Adrenal gland (tissue), 12 donors: ENCODE measurements around the gene PROM1. TPM values are rescaled to one million over a fixed set of nuclear protein-coding genes. Genes with fewer than 3 reads are reported as not detected.

ENCODE experiments used
- DNase-seq, 7 donors: peaks; one replicate each; pipeline ENCODE4 v3.0.0-alpha.2; 2019 to 2020
- H3K27ac ChIP-seq, 5 donors: fragments of 200-600 bp; sonication (generic) in 4 of 5; 1 replicate in 3 of 5; 2 replicates in 2 of 5; pipeline versions ENCODE4 v1.5.1 to v1.8.0; 2016 to 2020; ENCODE audit warnings: mild to moderate bottlenecking in 1 of 5
- H3K27me3 ChIP-seq: fragments of 200-600 bp; 2 replicates; pipeline ENCODE4 v1.8.0; 2021
- H3K36me3 ChIP-seq, 2 donors: fragments of 200-600 bp; replicated peaks in 1 of 2; 1 replicate in 1 of 2; 2 replicates in 1 of 2; pipeline versions ENCODE4 v1.5.1 to v1.8.0; 2018 to 2022
- H3K4me1 ChIP-seq, 2 donors: fragments of 200-600 bp; replicated peaks in 1 of 2; 1 replicate in 1 of 2; 2 replicates in 1 of 2; pipeline versions ENCODE4 v1.5.1 to v1.8.0; 2018 to 2021
- H3K4me3 ChIP-seq, 4 donors: fragments of 200-600 bp; sonication (generic) in 3 of 4; one replicate each; pipeline ENCODE4 v1.5.1; 2016 to 2018
- H3K9me3 ChIP-seq, 3 donors: fragments of 200-600 bp; sonication (generic) in 1 of 3; replicated peaks in 1 of 3; 1 replicate in 2 of 3; 2 replicates in 1 of 3; pipeline versions ENCODE4 v1.5.1 to v1.8.0; 2016 to 2021
- CTCF ChIP-seq, 6 experiments: fragments of 450-650 bp in 4 of 6; fragments of 200-600 bp in 2 of 6; sonication (generic) in 1 of 6; IDR thresholded peaks; 1 replicate in 5 of 6; 2 replicates in 1 of 6; pipeline versions ENCODE4 v1.5.1 to v1.8.0; 2016 to 2021; ENCODE audit warnings: antibody characterized with exemption in 6 of 6, mild to moderate bottlenecking in 2 of 6, moderate library complexity in 1 of 6
- POLR2A ChIP-seq, 2 donors: fragments of 450-650 bp; IDR thresholded peaks; one replicate each; pipeline ENCODE4 v1.6.1; 2017; ENCODE audit warnings: antibody characterized with exemption in 2 of 2, mild to moderate bottlenecking in 2 of 2, moderate library complexity in 1 of 2
- WGBS, 4 donors: extraction: QIAGEN DNeasy Blood & Tissue Kit in 2 of 4; methylation state at CpG; one replicate each; pipeline versions ENCODE4 v1.1.5 to v1.1.7; 2013 to 2017; 5-methylcytosine and 5-hydroxymethylcytosine counted together
- intact Hi-C, 2 donors: fragments of 100-400 bp; cut with DNase I; formaldehyde crosslinking; loops; one replicate each; pipeline versions ENCODE4 v1.14.1 to v1.15.0; 2022 to 2023
- polyA plus RNA-seq, 3 donors: library from polyadenylated mRNA; stranded (reverse); fragments of 200-250 nt in 2 of 3; fragments of 350-450 nt in 1 of 3; fragmentation: Illumina TruSeq in 1 of 3; extraction: RNeasy Lipid Tissue Mini Kit (QIAGEN cat#74804) in 1 of 3; gene quantifications; one replicate each; pipeline ENCODE4 v1.2.3, GENCODE V29; 2013 to 2014
- total RNA-seq, 9 donors: library from RNA; depleted of rRNA in 4 of 9; stranded (reverse); fragments of >200 nt in 4 of 9; fragments of 120-200 nt in 1 of 9; fragmentation: NEBNext Ultra II Directional in 1 of 9; extraction: Animal tissue kit (Norgen Biotek cat#: 25700) in 1 of 9; gene quantifications; one replicate each; pipeline versions ENCODE4 v1.1.0 to v1.2.4, GENCODE V29; 2013 to 2023
- donor health status: healthy with polysubstance abuse.
- donor health status: Bipolar disorder and iron deficiency.
- donor health status: DM: yes; HTN: yes; CAD: no.
- donor health status: DM: no; HTN: no; CAD: no.
- donor health status: DM: no; HTN: no; CAD: no.
- donor health status: DM: yes; HTN: yes; CAD: no.

PROM1 gene
- total and polyA plus RNA-seq, 12 donors, result 0.14 to 1.6 (median 0.39) TPM; not detected in 4

- Histone ChIP-seq H3K36me3 (no peaks in the 10 kb centered on the region), H3K27me3 (no peaks in the 10 kb centered on the region), H3K27ac (no peak overlapping the region), H3K4me1 (no peaks in the 10 kb centered on the region), H3K4me3 (no peak overlapping the region), H3K9me3 (no peaks in the 10 kb centered on the region)
- 86 to 90% (median 87%) methylated on average over 4 of the region's 4 CpGs for WGBS, 4 donors
- no peak for DNase-seq
- intact Hi-C loops, result loop anchor here in 1 of 2 donors (10.0 kb wide), 1 partner anchor 127 kb away; no protein-coding TSS in a partner anchor
- TF ChIP-seq CTCF (IDR thresholded peaks at IDR 0.05), result no peak
- no peak for TF ChIP-seq POLR2A (IDR thresholded peaks at IDR 0.05)
Measured at GRCh38 chr4:16037901-16038300, 45.9 kb downstream of the PROM1 start.

- Histone ChIP-seq H3K27ac (no peak overlapping the region), H3K4me3 (no peak overlapping the region), H3K36me3 (no peaks in the 10 kb centered on the region), H3K9me3 (no peaks in the 10 kb centered on the region), H3K4me1 (no peaks in the 10 kb centered on the region), H3K27me3 (no peaks in the 10 kb centered on the region)
- no peak for DNase-seq
- no peak for TF ChIP-seq CTCF (IDR thresholded peaks at IDR 0.05)
- TF ChIP-seq POLR2A (IDR thresholded peaks at IDR 0.05), result no peak
- intact Hi-C loops, result loop anchor here in 1 of 2 donors (10.0 kb wide), 1 partner anchor 129 kb away; no protein-coding TSS in a partner anchor
- WGBS, 4 donors, result 85 to 91% (median 88%) methylated on average over 6 of the region's 6 CpGs
Measured at GRCh38 chr4:16035843-16036242, 48.0 kb downstream of the PROM1 start.

- WGBS, 4 donors, result 47 to 70% (median 60%) methylated on average over 10 of the region's 10 CpGs
- no peaks in the 10 kb centered on the region for H3K9me3 ChIP-seq
- no peaks in the 10 kb centered on the region for H3K36me3 ChIP-seq
- H3K27ac ChIP-seq, result no peak overlapping the region
- no peaks in the 10 kb centered on the region for H3K4me1 ChIP-seq
- intact Hi-C loops, result loop anchor here in 1 of 2 donors (10.0 kb wide), 1 partner anchor 131 kb away; no protein-coding TSS in a partner anchor
- TF ChIP-seq CTCF (IDR thresholded peaks at IDR 0.05), result no peak
- no peak for TF ChIP-seq POLR2A (IDR thresholded peaks at IDR 0.05)
- no peaks in the 10 kb centered on the region for H3K27me3 ChIP-seq
- no peak overlapping the region for H3K4me3 ChIP-seq
- DNase-seq, result no peak
Measured at GRCh38 chr4:16034010-16034748, 49.6 kb downstream of the PROM1 start.

- H3K27me3 ChIP-seq, result no peaks in the 10 kb centered on the region
Measured at GRCh38 chr4:16032396-16032770, 51.4 kb downstream of the PROM1 start.

More at GRCh38 chr4:16032396-16032770, 51.4 kb downstream of the PROM1 start:
- H3K9me3 ChIP-seq, result no peaks in the 10 kb centered on the region
- H3K4me1 ChIP-seq, result no peaks in the 10 kb centered on the region
- WGBS, 4 donors, result 67 to 78% (median 73%) methylated on average over 7 of the region's 7 CpGs
- DNase-seq, result no peak
- no peaks in the 10 kb centered on the region for H3K36me3 ChIP-seq
- TF ChIP-seq POLR2A (IDR thresholded peaks at IDR 0.05), result no peak
- TF ChIP-seq CTCF (IDR thresholded peaks at IDR 0.05), result no peak
- intact Hi-C loops, result loop anchor here in 1 of 2 donors (10.0 kb wide), 1 partner anchor 132 kb away; no protein-coding TSS in a partner anchor
- no peak overlapping the region for H3K27ac ChIP-seq
- H3K4me3 ChIP-seq, result no peak overlapping the region
